Myocyte (in vitro differentiated cells): ENCODE measurements around the gene RBM39. TPM values are rescaled to one million over a fixed set of nuclear protein-coding genes. Genes with fewer than 3 reads are reported as not detected.

Source experiments
- DNase-seq: peaks from one replicate; pipeline ENCODE4 v3.0.0-alpha.2; 2012; ENCODE audit warnings: low read depth
- total RNA-seq: library from RNA; depleted of rRNA; stranded (reverse); fragments of >200 nt; gene quantifications from 2 replicates; pipeline ENCODE4 v1.2.3, GENCODE V29; 2014

The RBM39 gene
- total RNA-seq, 1 donor from 2014 or later, result 218 TPM

GRCh38 chr20:35680452-35681183 lies 61.4 kb downstream of the RBM39 start:
- no peak for DNase-seq

- no peak for DNase-seq
Observed at GRCh38 chr20:35674921-35675320, 67.1 kb downstream of the RBM39 start.

- no peak for DNase-seq
Observed at GRCh38 chr20:35673884-35674283, 68.2 kb downstream of the RBM39 start.

GRCh38 chr20:35669681-35670080 lies 72.4 kb downstream of the RBM39 start:
- DNase-seq, result no peak

GRCh38 chr20:35669221-35669620 lies 72.8 kb downstream of the RBM39 start:
- DNase-seq, result no peak

- no peak for DNase-seq
Observed at GRCh38 chr20:35665949-35666288, 76.1 kb downstream of the RBM39 start.

- DNase-seq, result peak; percentile 94
Observed at GRCh38 chr20:35664466-35665206, 77.4 kb downstream of the RBM39 start, which contains the start of the genes CPNE1 and RBM12. CPNE1 (minus strand) TSS chr20:35664900; CDS start chr20:35632923, 31,977 bp downstream. RBM12 (minus strand) TSS chr20:35664900; CDS start chr20:35655322, 9,578 bp downstream.

GRCh38 chr20:35663516-35664465 lies 78.3 kb downstream of the RBM39 start:
- DNase-seq, result peak; percentile 17

GRCh38 chr20:35662551-35662950 lies 79.5 kb downstream of the RBM39 start:
- DNase-seq, result no peak

- no peak for DNase-seq
Observed at GRCh38 chr20:35661908-35662307, 80.2 kb downstream of the RBM39 start.

GRCh38 chr20:35661053-35661452 lies 81.0 kb downstream of the RBM39 start:
- DNase-seq, result no peak

GRCh38 chr20:35660122-35660937 lies 81.7 kb downstream of the RBM39 start:
- DNase-seq, result no peak

- no peak for DNase-seq
Observed at GRCh38 chr20:35657271-35657670, 84.8 kb downstream of the RBM39 start.

- DNase-seq, result no peak
Observed at GRCh38 chr20:35654415-35654814, 87.6 kb downstream of the RBM39 start.

- DNase-seq, result no peak
Observed at GRCh38 chr20:35653893-35654292, 88.2 kb downstream of the RBM39 start.

Other genes with a start within 250 kb of the RBM39 start
- not detected in 2 replicates for gene C20orf173, start 212.6 kb downstream of the RBM39 start, total RNA-seq
- 169 and 210 TPM in 2 replicates for gene ERGIC3, start 200.2 kb downstream of the RBM39 start, total RNA-seq
- 1.2 and 5.5 TPM in 2 replicates for gene SPAG4, start 126.4 kb downstream of the RBM39 start, total RNA-seq
- gene CPNE1, start 77.4 kb downstream of the RBM39 start, total RNA-seq, result 109 and 117 TPM in 2 replicates
- gene RBM12, start 77.4 kb downstream of the RBM39 start, total RNA-seq, result 32.7 and 33.3 TPM in 2 replicates
- 34.3 and 37.1 TPM in 2 replicates for gene NFS1, start 42.9 kb downstream of the RBM39 start, total RNA-seq
- gene ROMO1, start 42.9 kb downstream of the RBM39 start, total RNA-seq, result 227 and 282 TPM in 2 replicates
- gene PHF20, start 29.8 kb upstream of the RBM39 start, total RNA-seq, result 27.1 and 28.5 TPM in 2 replicates
- 92.0 and 120 TPM in 2 replicates for gene SCAND1, start 212.2 kb upstream of the RBM39 start, total RNA-seq
- gene CNBD2, start 226.3 kb upstream of the RBM39 start, total RNA-seq, result 2.8 and 3.4 TPM in 2 replicates